Right renal pelvis (tissue), 4 donors: Measurements from ENCODE around the gene PRELID1. TPM values are rescaled to one million over a fixed set of nuclear protein-coding genes. Genes with fewer than 3 reads are reported as not detected.
"Not testable (repeated sequence)": the region's sequence is repeated elsewhere in the genome, so short reads cannot be mapped to it uniquely, and the experiment has no call there.

ENCODE experiments used
- DNase-seq, 4 donors: peaks; one replicate each; pipeline ENCODE4 v3.0.0-alpha.2; 2013; ENCODE audit warnings: low read depth in 4 of 4, low spot score in 3 of 4, missing footprints in 1 of 4
- polyA plus RNA-seq, 4 donors: library from polyadenylated mRNA; unstranded; fragments of 120-200 nt; gene quantifications; one replicate each; pipeline ENCODE4 v1.2.1, GENCODE V29; 2013; ENCODE audit not compliant: insufficient read length in 4 of 4

The PRELID1 gene
- polyA plus RNA-seq, 4 donors: 123 to 153 (median 136) TPM

DNA sequence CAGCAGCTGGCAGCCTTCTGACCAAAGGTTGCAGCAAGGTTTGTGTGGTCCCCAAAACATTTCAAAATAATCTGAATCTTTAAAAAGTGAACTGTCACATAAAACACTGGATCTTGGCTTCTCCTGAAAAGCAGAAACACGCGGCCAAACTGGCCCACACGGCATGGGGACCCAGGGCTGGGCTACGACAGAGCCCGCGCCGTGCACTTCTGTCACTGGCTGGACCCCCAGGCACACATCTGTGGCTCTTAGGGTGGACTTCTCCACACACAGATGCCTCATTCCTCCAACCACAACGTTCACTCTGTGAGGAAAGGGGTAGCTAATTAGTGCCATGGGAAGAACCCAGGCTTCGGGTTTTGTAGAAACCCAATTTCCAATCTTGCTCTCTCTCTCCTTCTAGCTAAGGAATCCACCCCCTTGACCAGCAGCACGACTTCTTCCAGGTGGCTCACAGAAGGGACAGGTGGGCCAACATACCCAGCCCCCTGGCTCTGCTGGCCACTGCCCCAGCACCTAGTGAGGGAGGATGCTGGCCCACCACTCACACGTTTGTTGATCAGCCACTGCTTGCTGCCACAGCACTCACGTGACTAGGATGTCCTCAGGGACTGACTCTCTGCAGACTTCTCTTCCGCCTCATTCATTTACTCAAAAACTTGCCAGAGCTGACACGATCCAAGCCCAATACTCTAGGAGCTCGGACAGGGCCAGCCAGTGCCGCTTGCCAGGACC is 30.0 kb downstream of the PRELID1 start:
- no peak for DNase-seq

DNA sequence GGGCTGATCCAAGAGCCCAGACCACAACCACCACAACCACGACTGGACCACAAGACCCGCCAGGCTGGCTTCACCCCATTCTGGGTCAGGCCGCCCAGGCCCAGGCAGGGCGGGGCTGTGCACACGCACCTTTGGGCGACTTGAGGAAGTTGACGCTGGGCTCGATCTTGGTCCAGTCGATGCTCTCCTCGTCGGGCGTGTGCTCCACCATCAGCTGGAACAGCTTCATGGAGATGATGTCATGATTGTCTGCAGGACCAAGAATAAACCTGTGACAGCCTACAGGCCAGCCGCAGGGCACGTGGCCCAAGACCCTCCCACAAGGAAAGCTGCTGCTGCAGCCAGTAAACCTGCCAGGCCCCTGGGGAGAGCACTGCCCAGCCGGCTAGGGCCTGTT is 30.6 kb downstream of the PRELID1 start:
- no peak for DNase-seq

GRCh38 chr5:177334781-177335700 is 31.4 kb downstream of the PRELID1 start:
- DNase-seq: no peak

GRCh38 chr5:177335701-177336065 is 32.1 kb downstream of the PRELID1 start:
- no peak for DNase-seq

- no peak for DNase-seq
Measured at GRCh38 chr5:177336112-177336511, 32.5 kb downstream of the PRELID1 start.

- no peak for DNase-seq
Measured at GRCh38 chr5:177336603-177337494, 33.2 kb downstream of the PRELID1 start.

GRCh38 chr5:177338251-177339106 is 34.9 kb downstream of the PRELID1 start:
- no peak for DNase-seq

DNA sequence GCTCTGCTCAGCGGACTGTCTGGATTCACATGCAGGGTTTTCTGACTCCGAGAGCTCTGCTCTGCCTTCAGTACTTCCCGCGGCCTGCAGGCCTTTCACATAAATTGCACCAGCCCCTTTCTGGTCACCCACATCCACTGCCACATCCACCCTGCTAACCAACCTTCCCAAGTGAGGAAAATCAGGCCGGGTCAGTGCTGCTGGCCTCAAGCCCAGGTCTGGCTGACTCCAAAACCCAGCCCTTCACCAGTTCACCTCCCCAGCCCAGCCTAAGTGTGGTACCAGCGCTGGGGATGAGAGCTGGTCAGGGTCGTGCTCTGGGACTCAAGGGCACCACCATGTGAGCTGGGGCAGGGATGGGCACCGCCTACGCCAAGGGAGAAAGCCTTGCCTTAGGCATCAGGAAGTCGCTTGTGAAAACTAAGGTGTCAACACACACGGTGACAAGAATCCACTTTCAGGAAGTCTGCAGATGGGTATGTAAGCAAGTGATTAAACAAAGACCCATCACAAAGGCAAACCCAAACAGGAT is 35.6 kb downstream of the PRELID1 start:
- no peak for DNase-seq

DNA sequence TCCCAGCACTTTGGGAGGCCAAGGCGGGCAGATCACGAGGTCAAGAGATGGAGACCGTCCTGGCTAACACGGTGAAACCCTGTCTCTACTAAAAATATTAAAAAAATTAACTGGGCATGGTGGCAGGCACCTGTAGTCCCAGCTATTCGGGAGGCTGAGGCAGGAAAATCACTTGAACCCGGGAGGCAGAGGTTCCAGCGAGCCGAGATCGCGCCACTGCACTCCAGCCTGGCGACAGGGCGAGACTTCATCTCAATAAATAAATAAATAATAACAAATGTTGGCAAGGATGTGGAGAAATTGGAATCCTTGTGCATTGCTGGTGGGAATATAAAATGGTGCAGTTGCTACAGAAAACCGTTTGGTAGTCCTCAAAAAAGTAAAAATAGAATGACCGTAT is 39.4 kb downstream of the PRELID1 start:
- not testable (repeated sequence) for DNase-seq

DNA sequence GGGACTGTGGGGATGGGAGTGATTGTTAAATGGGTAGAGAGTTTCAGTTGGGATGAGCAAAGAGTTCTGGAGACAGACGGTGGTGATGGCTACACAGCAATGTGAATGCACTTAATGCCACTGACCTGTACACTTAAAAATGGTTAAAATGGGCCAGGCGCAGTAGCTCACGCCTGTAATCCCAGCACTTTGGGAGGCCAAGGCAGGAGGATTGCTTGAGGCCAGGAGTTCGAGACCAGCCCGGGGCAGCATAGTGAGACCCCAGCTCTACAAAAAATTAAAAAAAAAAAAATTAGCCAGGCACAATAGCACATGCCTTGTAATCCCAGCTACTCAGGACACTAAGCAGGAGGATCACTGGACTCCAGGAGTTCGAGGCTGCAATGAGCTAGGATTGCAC is 40.2 kb downstream of the PRELID1 start:
- DNase-seq: no peak

DNA sequence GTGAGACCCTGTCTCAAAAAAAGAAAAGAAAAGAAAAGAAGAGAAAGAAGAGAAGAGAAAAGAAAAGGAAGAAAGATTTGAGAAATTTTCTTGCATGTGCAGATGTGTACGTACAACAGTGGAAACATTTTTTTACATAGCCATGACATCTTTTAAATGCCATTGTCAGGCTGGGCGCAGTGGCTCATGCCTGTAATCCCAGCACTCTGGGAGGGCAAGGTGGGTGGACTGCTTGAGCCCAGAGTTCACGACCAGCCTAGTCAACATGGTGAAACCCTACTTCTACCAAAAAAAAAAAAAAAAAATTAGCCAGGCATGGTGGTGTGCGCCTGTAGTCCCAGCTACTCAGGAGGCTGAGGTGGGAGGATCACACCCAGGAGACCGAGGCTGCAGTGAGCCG is 41.3 kb downstream of the PRELID1 start:
- DNase-seq: no peak

- no peak for DNase-seq
Measured at GRCh38 chr5:177346820-177347219, 43.2 kb downstream of the PRELID1 start.

- no peak for DNase-seq
Measured at GRCh38 chr5:177347699-177348098, 44.1 kb downstream of the PRELID1 start.

- no peak for DNase-seq
Measured at GRCh38 chr5:177349362-177349647, 45.7 kb downstream of the PRELID1 start.

DNA sequence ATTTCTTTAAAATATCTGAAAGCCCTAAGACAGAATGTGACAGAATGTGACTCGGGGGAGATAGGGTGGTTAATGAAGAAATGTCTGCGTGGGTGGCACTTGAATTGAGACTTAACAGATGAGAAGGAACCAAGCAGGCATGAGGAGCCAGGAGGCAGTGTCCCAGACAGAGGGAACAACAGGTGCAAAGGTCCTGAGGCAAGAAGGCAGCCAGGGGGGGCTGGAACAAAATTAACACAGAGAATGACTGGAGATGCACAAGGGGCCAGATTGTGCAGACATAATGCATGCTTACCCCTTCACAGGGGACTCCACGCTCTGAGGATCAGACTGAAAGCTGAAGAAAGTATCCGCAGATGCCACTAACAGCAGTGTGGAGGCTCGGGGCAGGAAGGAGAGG is 46.2 kb downstream of the PRELID1 start:
- DNase-seq: no peak

- DNase-seq: no peak
Measured at GRCh38 chr5:177350776-177351391, 47.3 kb downstream of the PRELID1 start.

- peak; percentile 89 to 92 (median 92) for DNase-seq
Measured at GRCh38 chr5:177351392-177352329, 48.1 kb downstream of the PRELID1 start, which contains the start of gene LMAN2. Gene LMAN2, minus strand, starts transcription at chr5:177351668. Its CDS starts 21 bp downstream, at chr5:177351647.

DNA sequence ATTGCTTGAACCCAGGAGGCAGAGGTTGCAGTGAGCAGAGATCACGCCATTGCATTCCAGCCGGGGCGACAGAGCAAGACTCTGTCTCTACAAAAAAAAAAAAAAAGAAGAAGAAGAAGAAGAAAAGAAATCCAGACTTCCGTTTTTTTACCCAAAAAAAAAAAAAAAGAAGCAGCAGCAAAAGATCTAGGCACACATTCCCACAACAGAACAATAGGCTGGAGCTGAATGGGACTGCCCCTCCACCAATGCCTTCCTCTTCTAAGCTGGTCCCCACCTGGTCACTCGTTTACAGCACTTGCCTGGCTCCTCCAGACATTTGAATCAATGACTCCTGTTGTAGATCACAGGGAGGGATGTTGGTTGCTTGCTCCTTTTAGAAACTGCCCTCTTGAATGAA is 49.5 kb downstream of the PRELID1 start:
- no peak for DNase-seq
